Upper lobe of left lung (tissue), 4 donors: Measurements from ENCODE around the gene LMCD1.

ENCODE experiments used
- CTCF ChIP-seq, 6 experiments: fragments of 450-650 bp in 4 of 6; fragments of 200-600 bp in 2 of 6; sonication (generic) in 2 of 6; IDR thresholded peaks; one replicate each; pipeline ENCODE4 v1.5.1; 2016 to 2019; ENCODE audit warnings: antibody characterized with exemption in 6 of 6
- POLR2A ChIP-seq, 4 donors: fragments of 450-650 bp; IDR thresholded peaks; one replicate each; pipeline ENCODE4 v1.5.1; 2016 to 2017; ENCODE audit warnings: antibody characterized with exemption in 4 of 4, mild to moderate bottlenecking in 2 of 4

GRCh38 chr3:8517487-8517886 lies 15.9 kb downstream of the LMCD1 start:
- TF ChIP-seq CTCF (IDR thresholded peaks at IDR 0.05): no peak
- no peak for TF ChIP-seq POLR2A (IDR thresholded peaks at IDR 0.05)
